CD14-positive monocyte (primary cell): ENCODE data around the gene MYCBP2. TPM values are rescaled to one million over a fixed set of nuclear protein-coding genes. Genes with fewer than 3 reads are reported as not detected.

ENCODE experiments used
- DNase-seq, 3 donors: peaks; one replicate each; pipeline ENCODE4 v3.0.0-alpha.2; 2011 to 2022
- H2AFZ ChIP-seq: 2 replicates; pipeline ENCODE4 v1.6.0; 2012; ENCODE audit warnings: mild to moderate bottlenecking, low read depth, low read length, inconsistent platforms; ENCODE audit not compliant: insufficient read depth, poor library complexity, severe bottlenecking
- H3K27ac ChIP-seq, 2 donors: 1 replicate in 1 of 2; 2 replicates in 1 of 2; pipeline ENCODE4 v1.5.1; 2012 to 2013; ENCODE audit warnings: low read length in 2 of 2, control low read depth in 1 of 2, inconsistent platforms in 1 of 2, low read depth in 1 of 2, mild to moderate bottlenecking in 1 of 2
- H3K27me3 ChIP-seq, 2 donors: one replicate each; pipeline versions ENCODE4 v1.6.0 to v1.6.1; 2011 to 2013; ENCODE audit warnings: low read length in 2 of 2; ENCODE audit not compliant: control insufficient read depth in 2 of 2, insufficient read depth in 2 of 2
- H3K36me3 ChIP-seq, 2 donors: replicated peaks in 1 of 2; 1 replicate in 1 of 2; 2 replicates in 1 of 2; pipeline versions ENCODE4 v1.5.1 to v1.6.1; 2012 to 2013; ENCODE audit warnings: low read length in 2 of 2, control low read depth in 1 of 2, inconsistent platforms in 1 of 2, mild to moderate bottlenecking in 1 of 2; ENCODE audit not compliant: insufficient read depth in 2 of 2, control insufficient read depth in 1 of 2
- H3K4me1 ChIP-seq, 2 donors: 1 replicate in 1 of 2; 2 replicates in 1 of 2; pipeline versions ENCODE4 v1.5.1 to v1.6.1; 2012 to 2013; ENCODE audit warnings: low read length in 2 of 2, control low read depth in 1 of 2, inconsistent platforms in 1 of 2, mild to moderate bottlenecking in 1 of 2, moderate library complexity in 1 of 2; ENCODE audit not compliant: insufficient read depth in 2 of 2, control insufficient read depth in 1 of 2
- H3K4me2 ChIP-seq: replicated peaks from 2 replicates; pipeline ENCODE3; 2012; ENCODE audit warnings: low read length, moderate library complexity, mild to moderate bottlenecking; ENCODE audit not compliant: poor library complexity, severe bottlenecking; ENCODE audit errors: extremely low read depth
- H3K4me3 ChIP-seq, 3 experiments: fragments of 200-600 bp in 1 of 3; sonication (generic) in 1 of 3; replicated peaks in 1 of 3; 1 replicate in 2 of 3; 2 replicates in 1 of 3; pipeline ENCODE4 v1.5.1; 2011 to 2013; ENCODE audit warnings: low read length in 3 of 3, mild to moderate bottlenecking in 3 of 3, control low read depth in 2 of 3, low read depth in 2 of 3, inconsistent platforms in 1 of 3, moderate library complexity in 1 of 3
- H3K79me2 ChIP-seq: 2 replicates; pipeline ENCODE4 v1.6.0; 2012; ENCODE audit warnings: mild to moderate bottlenecking, control low read depth, inconsistent platforms, low read length, moderate library complexity; ENCODE audit not compliant: insufficient read depth
- H3K9ac ChIP-seq: 2 replicates; pipeline ENCODE4 v1.6.0; 2017; ENCODE audit warnings: low read length, mild to moderate bottlenecking; ENCODE audit not compliant: insufficient read depth, poor library complexity, severe bottlenecking
- H3K9me3 ChIP-seq, 2 donors: replicated peaks in 1 of 2; 1 replicate in 1 of 2; 2 replicates in 1 of 2; pipeline versions ENCODE4 v1.5.1 to v1.6.1; 2012 to 2013; ENCODE audit warnings: low read length in 2 of 2, control low read depth in 1 of 2; ENCODE audit not compliant: control insufficient read depth in 1 of 2, insufficient read depth in 1 of 2
- H4K20me1 ChIP-seq: 2 replicates; pipeline ENCODE4 v1.6.0; 2012; ENCODE audit warnings: mild to moderate bottlenecking, low read length, control low read depth, moderate library complexity; ENCODE audit not compliant: insufficient read depth
- H3K27ac Mint-ChIP-seq, 7 donors: one replicate each; pipeline ENCODE4 v1.8.0; 2020; ENCODE audit warnings: mild to moderate bottlenecking in 7 of 7, mixed read lengths in 7 of 7, moderate library complexity in 6 of 7, inconsistent platforms in 2 of 7
- H3K27me3 Mint-ChIP-seq, 3 donors: one replicate each; pipeline ENCODE4 v1.8.0; 2021 to 2022; ENCODE audit warnings: low read depth in 3 of 3, mild to moderate bottlenecking in 3 of 3, mixed read lengths in 3 of 3, moderate library complexity in 3 of 3, inconsistent platforms in 1 of 3
- H3K36me3 Mint-ChIP-seq, 2 donors: one replicate each; pipeline ENCODE4 v1.8.0; 2020; ENCODE audit warnings: mixed read lengths in 2 of 2, inconsistent platforms in 1 of 2, mild to moderate bottlenecking in 1 of 2
- H3K4me1 Mint-ChIP-seq: one replicate; pipeline ENCODE4 v1.8.0; 2020; ENCODE audit warnings: mild to moderate bottlenecking, mixed read lengths
- H3K4me3 Mint-ChIP-seq, 2 donors: one replicate each; pipeline ENCODE4 v1.8.0; 2020; ENCODE audit warnings: mild to moderate bottlenecking in 2 of 2, mixed read lengths in 2 of 2, moderate library complexity in 1 of 2
- H3K9me3 Mint-ChIP-seq, 7 donors: one replicate each; pipeline ENCODE4 v1.8.0; 2020 to 2022; ENCODE audit warnings: mixed read lengths in 7 of 7, mild to moderate bottlenecking in 6 of 7, moderate library complexity in 6 of 7, inconsistent platforms in 2 of 7
- WGBS: methylation state at CpG from one replicate; pipeline ENCODE4 v1.1.5; 2013; ENCODE audit warnings: missing lambda C conversion rate; ENCODE audit not compliant: insufficient coverage; 5-methylcytosine and 5-hydroxymethylcytosine counted together
- intact Hi-C, 2 donors: fragments of 100-400 bp; cut with micrococcal nuclease; formaldehyde crosslinking; loops; one replicate each; pipeline versions ENCODE4 v1.15.0 to v1.15.1; 2023
- polyA plus RNA-seq, 3 donors: library from polyadenylated mRNA; depleted of rRNA in 1 of 3; unstranded in 2 of 3; stranded (reverse) in 1 of 3; fragments of 300-500 nt in 2 of 3; fragments of >200 nt in 1 of 3; fragmentation: Illumina TruSeq in 2 of 3; gene quantifications; 1 replicate in 2 of 3; 2 replicates in 1 of 3; pipeline ENCODE4 v1.2.3, GENCODE V29; 2012 to 2021
- TF ChIP-seq, protein P1 (sequence below): fragments of 200-600 bp; IDR thresholded peaks from one replicate; pipeline ENCODE4 v1.8.0; 2022; ENCODE audit warnings: antibody characterized with exemption, mild to moderate bottlenecking

Gene MYCBP2
- polyA plus RNA-seq, 3 donors, result 7.6 to 51.5 (median 14.4) TPM

- H4K20me1 ChIP-seq, result no peaks in the 10 kb centered on the region
- intact Hi-C loops, result no loop called here
- H3K4me2 ChIP-seq, result no peak overlapping the region
- H3K4me1 ChIP-seq, result no peaks in the 10 kb centered on the region
- Mint-ChIP-seq H3K4me1 (peaks cover 5% of the 10 kb centered on the region), H3K27me3 (peaks cover 0 to 1% (median 0%) of the 10 kb centered on the region in 3 donors), H3K4me3 (no peak overlapping the region), H3K27ac (no peak overlapping the region), H3K36me3 (peaks cover 0 to 3% of the 10 kb centered on the region in 2 donors), H3K9me3 (peaks cover 2 to 9% (median 3%) of the 10 kb centered on the region in 7 donors)
- TF ChIP-seq, protein P1, sequence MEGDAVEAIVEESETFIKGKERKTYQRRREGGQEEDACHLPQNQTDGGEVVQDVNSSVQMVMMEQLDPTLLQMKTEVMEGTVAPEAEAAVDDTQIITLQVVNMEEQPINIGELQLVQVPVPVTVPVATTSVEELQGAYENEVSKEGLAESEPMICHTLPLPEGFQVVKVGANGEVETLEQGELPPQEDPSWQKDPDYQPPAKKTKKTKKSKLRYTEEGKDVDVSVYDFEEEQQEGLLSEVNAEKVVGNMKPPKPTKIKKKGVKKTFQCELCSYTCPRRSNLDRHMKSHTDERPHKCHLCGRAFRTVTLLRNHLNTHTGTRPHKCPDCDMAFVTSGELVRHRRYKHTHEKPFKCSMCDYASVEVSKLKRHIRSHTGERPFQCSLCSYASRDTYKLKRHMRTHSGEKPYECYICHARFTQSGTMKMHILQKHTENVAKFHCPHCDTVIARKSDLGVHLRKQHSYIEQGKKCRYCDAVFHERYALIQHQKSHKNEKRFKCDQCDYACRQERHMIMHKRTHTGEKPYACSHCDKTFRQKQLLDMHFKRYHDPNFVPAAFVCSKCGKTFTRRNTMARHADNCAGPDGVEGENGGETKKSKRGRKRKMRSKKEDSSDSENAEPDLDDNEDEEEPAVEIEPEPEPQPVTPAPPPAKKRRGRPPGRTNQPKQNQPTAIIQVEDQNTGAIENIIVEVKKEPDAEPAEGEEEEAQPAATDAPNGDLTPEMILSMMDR, result no peak
- no peak overlapping the region for H3K27ac ChIP-seq
- no peak for DNase-seq
- H3K4me3 ChIP-seq, result no peak overlapping the region
- no peak overlapping the region for H2AFZ ChIP-seq
- WGBS, result no CpG with 5 or more reads among the region's 1 CpG
- no peaks in the 10 kb centered on the region for H3K36me3 ChIP-seq
- no peak overlapping the region for H3K9ac ChIP-seq
- H3K27me3 ChIP-seq, result no peaks in the 10 kb centered on the region
- H3K79me2 ChIP-seq, result no peaks in the 10 kb centered on the region
- peaks cover 0 to 2% of the 10 kb centered on the region in 2 donors for H3K9me3 ChIP-seq
Observed at GRCh38 chr13:77036279-77036678, 290.6 kb downstream of the MYCBP2 start.

GRCh38 chr13:77034881-77035280 is 292.0 kb downstream of the MYCBP2 start:
- H3K9ac ChIP-seq, result no peak overlapping the region
- TF ChIP-seq, protein P1, result no peak
- intact Hi-C loops, result no loop called here
- Mint-ChIP-seq H3K9me3 (peaks cover 0 to 9% (median 2%) of the 10 kb centered on the region in 7 donors), H3K27ac (no peak overlapping the region), H3K4me3 (no peak overlapping the region), H3K4me1 (no peaks in the 10 kb centered on the region), H3K36me3 (no peaks in the 10 kb centered on the region), H3K27me3 (peaks cover under 1 to 2% (median 1%) of the 10 kb centered on the region in 3 donors)
- no peaks in the 10 kb centered on the region for H4K20me1 ChIP-seq
- no peak overlapping the region for H2AFZ ChIP-seq
- no peaks in the 10 kb centered on the region for H3K4me1 ChIP-seq
- no peaks in the 10 kb centered on the region for H3K36me3 ChIP-seq
- no CpG with 5 or more reads among the region's 5 CpGs for WGBS
- no peak overlapping the region for H3K4me3 ChIP-seq
- no peak overlapping the region for H3K4me2 ChIP-seq
- no peaks in the 10 kb centered on the region for H3K79me2 ChIP-seq
- H3K27ac ChIP-seq, result no peak overlapping the region
- DNase-seq, result no peak
- H3K27me3 ChIP-seq, result no peaks in the 10 kb centered on the region
- peaks cover 0 to 2% of the 10 kb centered on the region in 2 donors for H3K9me3 ChIP-seq
